Measurements from ENCODE around the gene MDP1. TPM values are rescaled to one million over a fixed set of nuclear protein-coding genes. Genes with fewer than 3 reads are reported as not detected.

Gene MDP1
- total and polyA plus RNA-seq, 2 experiments from 2014 or later: 9.8 to 31.1 TPM

DNA sequence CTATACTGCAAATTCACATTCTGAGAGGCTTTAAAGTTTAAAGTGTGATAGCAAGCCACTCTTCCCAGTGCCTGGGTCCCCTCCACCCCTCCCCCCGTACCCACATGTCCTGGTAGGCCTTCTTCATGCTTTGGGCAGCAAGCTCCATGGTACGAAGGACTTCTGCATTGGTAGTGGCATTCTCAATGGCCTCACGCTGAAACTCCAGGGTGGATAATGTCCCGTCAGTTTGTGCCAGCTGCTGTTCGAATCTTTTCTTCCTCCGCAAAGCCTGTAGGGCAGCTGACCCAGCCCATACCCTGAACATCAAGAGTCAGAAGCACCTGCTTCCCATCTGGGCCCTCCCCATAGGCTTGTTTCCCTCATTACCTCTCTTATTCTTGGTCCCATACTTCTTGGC is 4.6 kb downstream of the MDP1 start:
- H3K36me3 Mint-ChIP-seq (ENCODE audit: low read depth): peaks cover 68% of the 10 kb centered on the region
- Histone ChIP-seq H3K9me2 (ENCODE audit: insufficient read depth) (no peaks in the 10 kb centered on the region), H3K27me3 (ENCODE audit: insufficient read depth) (no peaks in the 10 kb centered on the region), H3K4me2 (no peak overlapping the region), H4K20me1 (replicated peaks; ENCODE audit: insufficient read depth) (no peaks in the 10 kb centered on the region; the same call in 1 of the 2 replicates), H3K4me1 (ENCODE audit: insufficient read depth) (peaks cover 16% of the 10 kb centered on the region), H2AFZ (no peak overlapping the region), H3K4me3 (no peak overlapping the region), H3K79me2 (replicated peaks; ENCODE audit: insufficient read depth) (no peaks in the 10 kb centered on the region; the same call in 1 of the 2 replicates), H3F3A (replicated peaks; ENCODE audit: low read depth) (peaks cover 19% of the 10 kb centered on the region), H3K36me3 (ENCODE audit: insufficient read depth) (peaks cover 6% of the 10 kb centered on the region), H3K27ac (ENCODE audit: low read depth) (no peak overlapping the region)
- H3K9me3 Mint-ChIP-seq: peaks cover 3% of the 10 kb centered on the region; the same call in 2 of the 3 replicates
- peak overlapping the region; percentile 93 for H3K4me3 Mint-ChIP-seq
- no peak for ATAC-seq
- H3K27me3 Mint-ChIP-seq (ENCODE audit: insufficient read depth, low read depth, poor library complexity): peaks cover 20% of the 10 kb centered on the region
- no peak for DNase-seq (ENCODE audit: low spot score)
- H3K27ac Mint-ChIP-seq: no peak overlapping the region
- no peak for TF ChIP-seq REST (IDR thresholded peaks at IDR 0.05; ENCODE audit: unreplicated experiment)
- no peak for TF ChIP-seq EZH2phosphoT487 (IDR thresholded peaks at IDR 0.05; ENCODE audit: unreplicated experiment)
- no peak for TF ChIP-seq ZNF462 (CRISPR knock-in tag; IDR thresholded peaks at IDR 0.05)
- no peak for TF ChIP-seq ZNF114 (CRISPR knock-in tag; IDR thresholded peaks at IDR 0.05)
- TF ChIP-seq EZH2 (IDR thresholded peaks at IDR 0.05; ENCODE audit: low read depth, unreplicated experiment): no peak
- TF ChIP-seq CTCF (conservative IDR thresholded peaks at IDR 0.05; ENCODE audit: low read depth in 2 of 2): no peak
- TF ChIP-seq STAT1 (IDR thresholded peaks at IDR 0.05; ENCODE audit: unreplicated experiment): no peak
- no peak for TF ChIP-seq NANOG (IDR thresholded peaks at IDR 0.05; ENCODE audit: borderline replicate concordance)
- TF ChIP-seq CREB1 (CRISPR knock-in tag; IDR thresholded peaks at IDR 0.05; ENCODE audit: low read depth): no peak
- no peak for TF ChIP-seq ZNF331 (CRISPR knock-in tag; IDR thresholded peaks at IDR 0.05; ENCODE audit: low read depth)
- no peak for TF ChIP-seq POLR2AphosphoS5 (IDR thresholded peaks at IDR 0.05; ENCODE audit: low read depth)
- TF ChIP-seq, protein P1, sequence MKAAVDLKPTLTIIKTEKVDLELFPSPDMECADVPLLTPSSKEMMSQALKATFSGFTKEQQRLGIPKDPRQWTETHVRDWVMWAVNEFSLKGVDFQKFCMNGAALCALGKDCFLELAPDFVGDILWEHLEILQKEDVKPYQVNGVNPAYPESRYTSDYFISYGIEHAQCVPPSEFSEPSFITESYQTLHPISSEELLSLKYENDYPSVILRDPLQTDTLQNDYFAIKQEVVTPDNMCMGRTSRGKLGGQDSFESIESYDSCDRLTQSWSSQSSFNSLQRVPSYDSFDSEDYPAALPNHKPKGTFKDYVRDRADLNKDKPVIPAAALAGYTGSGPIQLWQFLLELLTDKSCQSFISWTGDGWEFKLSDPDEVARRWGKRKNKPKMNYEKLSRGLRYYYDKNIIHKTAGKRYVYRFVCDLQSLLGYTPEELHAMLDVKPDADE (IDR thresholded peaks at IDR 0.05): no peak
- no peak for TF ChIP-seq JUNB (IDR thresholded peaks at IDR 0.05; ENCODE audit: unreplicated experiment)
- peaks cover 19% of the 10 kb centered on the region for H3K4me1 Mint-ChIP-seq
